H9 (cell line): Measurements from ENCODE around the gene PDX1. TPM values are rescaled to one million over a fixed set of nuclear protein-coding genes. Genes with fewer than 3 reads are reported as not detected.

Source experiments
- DNase-seq: peaks from one replicate; pipeline ENCODE4 v3.0.0-alpha.2; 2017
- H2AFZ ChIP-seq: one replicate; pipeline ENCODE4 v1.6.1; 2013; ENCODE audit warnings: mild to moderate bottlenecking, low read length, control low read depth, moderate library complexity
- H2AK5ac ChIP-seq: 2 replicates; pipeline ENCODE4 v1.6.1; 2013; ENCODE audit warnings: low read length, control low read depth, mixed read lengths; ENCODE audit not compliant: insufficient read length
- H2BK120ac ChIP-seq: one replicate; pipeline ENCODE4 v1.6.1; 2013; ENCODE audit warnings: low read depth, mild to moderate bottlenecking, low read length, control low read depth, inconsistent platforms; ENCODE audit not compliant: poor library complexity, severe bottlenecking
- H2BK12ac ChIP-seq: 2 replicates; pipeline ENCODE4 v1.6.1; 2013; ENCODE audit warnings: low read length, control low read depth, mixed read lengths, low read depth; ENCODE audit not compliant: insufficient read length
- H2BK15ac ChIP-seq: 2 replicates; pipeline ENCODE4 v1.6.1; 2013; ENCODE audit warnings: low read depth, low read length, control low read depth
- H2BK20ac ChIP-seq: one replicate; pipeline ENCODE4 v1.6.1; 2013; ENCODE audit warnings: low read depth, mild to moderate bottlenecking, low read length, control low read depth, inconsistent platforms; ENCODE audit not compliant: poor library complexity, severe bottlenecking
- H2BK5ac ChIP-seq: 2 replicates; pipeline ENCODE4 v1.6.1; 2013; ENCODE audit warnings: low read length, control low read depth, mixed read lengths; ENCODE audit not compliant: insufficient read length
- H3K14ac ChIP-seq: 2 replicates; pipeline ENCODE4 v1.6.1; 2013; ENCODE audit warnings: low read length, control low read depth; ENCODE audit not compliant: insufficient read depth
- H3K18ac ChIP-seq: 2 replicates; pipeline ENCODE4 v1.6.1; 2013; ENCODE audit warnings: low read depth, mild to moderate bottlenecking, mixed read lengths, low read length, control low read depth; ENCODE audit not compliant: insufficient read length
- H3K23ac ChIP-seq: 2 replicates; pipeline ENCODE4 v1.6.1; 2013; ENCODE audit warnings: low read length, control low read depth, mixed read lengths, low read depth; ENCODE audit not compliant: insufficient read length
- H3K23me2 ChIP-seq: 2 replicates; pipeline ENCODE4 v1.6.1; 2013; ENCODE audit warnings: low read depth, mild to moderate bottlenecking, mixed read lengths, low read length, control low read depth; ENCODE audit not compliant: insufficient read length, poor library complexity, severe bottlenecking
- H3K27ac ChIP-seq: 2 replicates; pipeline ENCODE4 v1.5.1; 2013; ENCODE audit warnings: low read length, control low read depth, mixed read lengths, low read depth; ENCODE audit not compliant: insufficient read length
- H3K27me3 ChIP-seq: 2 replicates; pipeline ENCODE4 v1.6.1; 2013; ENCODE audit warnings: low read length, control low read depth, inconsistent platforms; ENCODE audit not compliant: insufficient read depth
- H3K4ac ChIP-seq: 2 replicates; pipeline ENCODE4 v1.6.1; 2013; ENCODE audit warnings: low read depth, mild to moderate bottlenecking, control low read depth, inconsistent platforms, low read length, moderate library complexity
- H3K4me1 ChIP-seq: 2 replicates; pipeline ENCODE4 v1.6.1; 2013; ENCODE audit warnings: low read length, control low read depth, inconsistent platforms; ENCODE audit not compliant: insufficient read depth
- H3K4me2 ChIP-seq: 2 replicates; pipeline ENCODE4 v1.6.1; 2013; ENCODE audit warnings: low read length, control low read depth, mixed read lengths; ENCODE audit not compliant: insufficient read length, insufficient read depth
- H3K56ac ChIP-seq: 2 replicates; pipeline ENCODE4 v1.6.1; 2013; ENCODE audit warnings: low read depth, mild to moderate bottlenecking, mixed read lengths, low read length, control low read depth; ENCODE audit not compliant: insufficient read length
- H3K79me1 ChIP-seq: 2 replicates; pipeline ENCODE4 v1.6.1; 2013; ENCODE audit warnings: low read depth, mild to moderate bottlenecking, moderate library complexity, low read length, control low read depth, inconsistent platforms; ENCODE audit not compliant: insufficient read depth, poor library complexity, severe bottlenecking
- H3K79me2 ChIP-seq: 2 replicates; pipeline ENCODE4 v1.6.1; 2013; ENCODE audit warnings: low read length, control low read depth, inconsistent platforms; ENCODE audit not compliant: insufficient read depth
- H3K9ac ChIP-seq: 2 replicates; pipeline ENCODE4 v1.6.1; 2013; ENCODE audit warnings: low read length, control low read depth, mixed read lengths; ENCODE audit not compliant: insufficient read length; ENCODE audit errors: extremely low read depth
- H3K9me3 ChIP-seq: one replicate; pipeline ENCODE4 v1.6.1; 2013; ENCODE audit warnings: low read depth, low read length, inconsistent platforms; ENCODE audit not compliant: control insufficient read depth
- H3T11ph ChIP-seq: one replicate; pipeline ENCODE4 v1.6.1; 2013; ENCODE audit warnings: mild to moderate bottlenecking, low read length, control low read depth, inconsistent platforms
- H4K20me1 ChIP-seq: one replicate; pipeline ENCODE4 v1.6.1; 2013; ENCODE audit not compliant: control insufficient read depth, insufficient read length, insufficient read depth
- H4K5ac ChIP-seq: 2 replicates; pipeline ENCODE4 v1.6.1; 2013; ENCODE audit warnings: low read depth, mild to moderate bottlenecking, mixed read lengths, low read length, control low read depth; ENCODE audit not compliant: insufficient read length
- H4K8ac ChIP-seq: replicated peaks from 2 replicates; pipeline ENCODE4 v1.6.1; 2013; ENCODE audit warnings: low read length, control low read depth, mixed read lengths, low read depth; ENCODE audit not compliant: insufficient read length
- H4K91ac ChIP-seq: 2 replicates; pipeline ENCODE4 v1.6.1; 2013; ENCODE audit warnings: low read depth, mild to moderate bottlenecking, moderate library complexity, mixed read lengths, low read length, control low read depth; ENCODE audit not compliant: insufficient read length
- H3K27ac Mint-ChIP-seq, 3 experiments: 2 replicates in 2 of 3; 3 replicates in 1 of 3; pipeline ENCODE4 v1.8.0; 2020 to 2021; ENCODE audit warnings: mixed read lengths in 3 of 3, mild to moderate bottlenecking in 1 of 3, moderate library complexity in 1 of 3
- H3K27me3 Mint-ChIP-seq: 2 replicates; pipeline ENCODE4 v1.8.0; 2021; ENCODE audit warnings: low read depth, mild to moderate bottlenecking, moderate library complexity, mixed read lengths
- H3K36me3 Mint-ChIP-seq, 3 experiments: 2 replicates in 2 of 3; 3 replicates in 1 of 3; pipeline ENCODE4 v1.8.0; 2020 to 2021; ENCODE audit warnings: low read depth in 3 of 3, mixed read lengths in 3 of 3; ENCODE audit not compliant: insufficient read depth in 1 of 3
- H3K4me1 Mint-ChIP-seq, 2 experiments: 2 replicates each; pipeline ENCODE4 v1.8.0; 2020; ENCODE audit warnings: mixed read lengths in 2 of 2
- H3K4me3 Mint-ChIP-seq, 2 experiments: 2 replicates in 1 of 2; 3 replicates in 1 of 2; pipeline ENCODE4 v1.8.0; 2020 to 2021; ENCODE audit warnings: mild to moderate bottlenecking in 2 of 2, mixed read lengths in 2 of 2, moderate library complexity in 1 of 2
- H3K9me3 Mint-ChIP-seq, 2 experiments: 2 replicates in 1 of 2; 3 replicates in 1 of 2; pipeline ENCODE4 v1.8.0; 2020; ENCODE audit warnings: mild to moderate bottlenecking in 2 of 2, mixed read lengths in 2 of 2, moderate library complexity in 1 of 2
- WGBS: extraction: QIAGEN DNeasy Blood & Tissue Kit; methylation state at CpG from one replicate; pipeline ENCODE4 v1.1.7; 2013; ENCODE audit warnings: missing lambda C conversion rate, low lambda C conversion rate, mixed read lengths; ENCODE audit not compliant: insufficient read length; ENCODE audit errors: extremely low coverage; 5-methylcytosine and 5-hydroxymethylcytosine counted together
- total RNA-seq: library from RNA; stranded (reverse); gene quantifications from 2 replicates; pipeline ENCODE4 v1.2.1, GENCODE V29; 2021
- TF ChIP-seq, protein P1 (sequence below): fragments of 200-600 bp; sonication (generic); conservative IDR thresholded peaks from 3 replicates; pipeline ENCODE4 v1.8.0; 2021; ENCODE audit warnings: antibody characterized with exemption, mild to moderate bottlenecking

PDX1 gene
- total RNA-seq, 1 experiment from 2014 or later = not detected

DNA sequence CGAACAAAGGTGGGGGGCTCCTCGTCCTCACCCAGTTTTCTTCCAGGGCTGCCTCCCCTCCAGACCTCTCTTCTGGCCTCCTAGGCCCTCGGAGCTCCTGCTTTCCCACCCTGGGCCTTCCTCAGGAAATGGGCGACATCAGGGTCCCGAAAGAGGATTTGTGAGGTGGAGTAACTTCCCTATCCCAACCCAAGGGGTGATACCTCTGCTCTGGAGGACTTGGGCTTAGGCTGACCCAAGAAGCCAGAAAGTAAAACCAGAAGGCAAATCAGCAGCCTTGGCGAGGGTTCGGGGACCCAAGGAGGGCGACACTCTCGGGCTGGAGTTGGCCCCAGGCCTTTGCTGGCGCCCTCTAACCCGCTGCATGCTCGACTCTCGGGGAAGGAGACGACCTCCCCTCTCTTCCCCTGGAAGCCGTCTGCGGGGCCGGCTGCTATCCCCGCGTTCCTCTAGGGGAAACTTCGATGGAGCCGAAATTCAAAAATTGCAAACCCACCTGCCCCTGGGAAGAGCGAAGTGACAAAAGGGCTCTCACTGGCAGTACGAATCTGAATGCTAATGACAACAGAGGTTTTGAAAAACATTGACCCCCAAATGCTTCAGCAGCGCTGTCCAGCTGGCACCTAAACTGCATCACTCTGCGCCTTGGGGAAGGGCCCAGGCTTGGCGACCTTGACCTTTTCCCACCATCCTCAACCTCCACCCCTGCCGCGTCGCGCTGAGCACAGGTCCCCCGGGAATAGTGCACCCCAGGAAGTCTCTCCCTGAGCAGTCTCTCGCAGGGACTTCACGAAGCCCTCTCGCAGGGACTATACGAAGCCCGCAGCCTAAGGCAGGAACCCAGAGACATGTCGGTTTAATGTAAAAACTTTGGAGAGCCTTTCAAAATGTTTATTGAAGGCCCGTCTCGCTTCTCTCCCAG lies 2.4 kb downstream of the PDX1 start:
- peaks cover 6% of the 10 kb centered on the region for H4K20me1 ChIP-seq
- no peak overlapping the region for H3K27ac Mint-ChIP-seq
- no peak overlapping the region for H3K4me2 ChIP-seq

More for the DNA sequence above, 2.4 kb downstream of the PDX1 start:
- H3K23me2 ChIP-seq = no peaks in the 10 kb centered on the region
- TF ChIP-seq, protein P1, sequence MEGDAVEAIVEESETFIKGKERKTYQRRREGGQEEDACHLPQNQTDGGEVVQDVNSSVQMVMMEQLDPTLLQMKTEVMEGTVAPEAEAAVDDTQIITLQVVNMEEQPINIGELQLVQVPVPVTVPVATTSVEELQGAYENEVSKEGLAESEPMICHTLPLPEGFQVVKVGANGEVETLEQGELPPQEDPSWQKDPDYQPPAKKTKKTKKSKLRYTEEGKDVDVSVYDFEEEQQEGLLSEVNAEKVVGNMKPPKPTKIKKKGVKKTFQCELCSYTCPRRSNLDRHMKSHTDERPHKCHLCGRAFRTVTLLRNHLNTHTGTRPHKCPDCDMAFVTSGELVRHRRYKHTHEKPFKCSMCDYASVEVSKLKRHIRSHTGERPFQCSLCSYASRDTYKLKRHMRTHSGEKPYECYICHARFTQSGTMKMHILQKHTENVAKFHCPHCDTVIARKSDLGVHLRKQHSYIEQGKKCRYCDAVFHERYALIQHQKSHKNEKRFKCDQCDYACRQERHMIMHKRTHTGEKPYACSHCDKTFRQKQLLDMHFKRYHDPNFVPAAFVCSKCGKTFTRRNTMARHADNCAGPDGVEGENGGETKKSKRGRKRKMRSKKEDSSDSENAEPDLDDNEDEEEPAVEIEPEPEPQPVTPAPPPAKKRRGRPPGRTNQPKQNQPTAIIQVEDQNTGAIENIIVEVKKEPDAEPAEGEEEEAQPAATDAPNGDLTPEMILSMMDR = no peak
- no peak overlapping the region for H3K4ac ChIP-seq
- no peaks in the 10 kb centered on the region for H3K79me1 ChIP-seq
- no peak overlapping the region for H2BK15ac ChIP-seq
- H4K8ac ChIP-seq = no peak overlapping the region
- peaks cover 0 to 2% (median 0%) of the 10 kb centered on the region in 3 experiments; a peak in 1 of 7 replicates for H3K36me3 Mint-ChIP-seq
- H3K23ac ChIP-seq = no peak overlapping the region
- H3K18ac ChIP-seq = no peak overlapping the region
- no peak overlapping the region for H4K5ac ChIP-seq
- H3K4me1 Mint-ChIP-seq = peaks cover 20 to 42% of the 10 kb centered on the region in 2 experiments
- H2AFZ ChIP-seq = no peak overlapping the region
- H3K27ac ChIP-seq = no peak overlapping the region
- DNase-seq = peak; percentile 38
- no peak overlapping the region for H4K91ac ChIP-seq
- H2BK120ac ChIP-seq = no peak overlapping the region
- H3K56ac ChIP-seq = no peak overlapping the region
- WGBS = no CpG with 5 or more reads among the region's 39 CpGs
- H3K14ac ChIP-seq = no peak overlapping the region
- H3K27me3 ChIP-seq = peaks cover 99% of the 10 kb centered on the region
- H2AK5ac ChIP-seq = no peak overlapping the region
- H3K9ac ChIP-seq = no peak overlapping the region
- no peaks in the 10 kb centered on the region; the same call in 1 of the 2 replicates for H3K4me1 ChIP-seq
- H2BK20ac ChIP-seq = no peak overlapping the region
- H3K27me3 Mint-ChIP-seq = peaks cover 99% of the 10 kb centered on the region
- no peaks in the 10 kb centered on the region for H3K9me3 ChIP-seq
- H3T11ph ChIP-seq = no peak overlapping the region
- H3K9me3 Mint-ChIP-seq = peaks cover 3 to 13% of the 10 kb centered on the region in 2 experiments; a peak in 4 of 5 replicates
- H2BK12ac ChIP-seq = no peak overlapping the region
- H3K4me3 Mint-ChIP-seq = 0 out of 5 replicates have a peak overlapping the region, but pooled peaks of 1 of the 2 experiments have one; percentile 20
- H3K79me2 ChIP-seq = no peaks in the 10 kb centered on the region
- no peak overlapping the region for H2BK5ac ChIP-seq
